LHCN-M2 (cell line): ENCODE data around the gene C5orf58. TPM values are rescaled to one million over a fixed set of nuclear protein-coding genes. Genes with fewer than 3 reads are reported as not detected.

ENCODE experiments used
- DNase-seq: peaks from one replicate; pipeline ENCODE4 v3.0.0-alpha.2; 2012; ENCODE audit warnings: low read depth
- total RNA-seq: library from RNA; depleted of rRNA; stranded (reverse); fragments of >200 nt; gene quantifications from 2 replicates; pipeline ENCODE4 v1.2.3, GENCODE V29; 2014; rRNA removed

C5orf58 gene
- total RNA-seq, 1 experiment from 2014 or later = not detected

GRCh38 chr5:170279459-170279817, 46.7 kb downstream of the C5orf58 start:
- no peak for DNase-seq

GRCh38 chr5:170280011-170280493, 47.3 kb downstream of the C5orf58 start:
- DNase-seq = no peak

- no peak for DNase-seq
These were observed 50.5 kb downstream of the C5orf58 start for GRCh38 chr5:170283296-170283695.

- no peak for DNase-seq
These were observed 51.4 kb downstream of the C5orf58 start for GRCh38 chr5:170284231-170284630.

GRCh38 chr5:170285181-170285580, 52.4 kb downstream of the C5orf58 start:
- no peak for DNase-seq

GRCh38 chr5:170286386-170286925, 53.7 kb downstream of the C5orf58 start:
- DNase-seq = no peak

GRCh38 chr5:170287532-170287931, 54.7 kb downstream of the C5orf58 start:
- no peak for DNase-seq

GRCh38 chr5:170288151-170288550, 55.4 kb downstream of the C5orf58 start:
- DNase-seq = no peak

- no peak for DNase-seq
These were observed 55.8 kb downstream of the C5orf58 start for GRCh38 chr5:170288551-170288950.

GRCh38 chr5:170289121-170289520, 56.3 kb downstream of the C5orf58 start:
- no peak for DNase-seq

GRCh38 chr5:170289764-170290163, 57.0 kb downstream of the C5orf58 start:
- no peak for DNase-seq

- DNase-seq = no peak
These were observed 57.7 kb downstream of the C5orf58 start for GRCh38 chr5:170290498-170290897.

GRCh38 chr5:170292179-170293104, 59.7 kb downstream of the C5orf58 start:
- DNase-seq = no peak

- no peak for DNase-seq
These were observed 60.5 kb downstream of the C5orf58 start for GRCh38 chr5:170293273-170293672.

GRCh38 chr5:170294057-170294456, 61.3 kb downstream of the C5orf58 start:
- no peak for DNase-seq

GRCh38 chr5:170294556-170294955, 61.8 kb downstream of the C5orf58 start:
- DNase-seq = no peak

Other genes starting within 250 kb of the C5orf58 start
- gene FOXI1, start 127.1 kb upstream of the C5orf58 start, total RNA-seq = not detected in 2 replicates
- gene LCP2, start 64.8 kb downstream of the C5orf58 start, total RNA-seq = not detected in 2 replicates
- gene KCNMB1, start 156.4 kb downstream of the C5orf58 start, total RNA-seq = not detected in 2 replicates